Measurements from ENCODE around the gene PAXIP1. TPM values are rescaled to one million over a fixed set of nuclear protein-coding genes. Genes with fewer than 3 reads are reported as not detected.

PAXIP1 gene
- total and polyA plus RNA-seq, 2 experiments from 2014 or later, result 12.5 to 36.9 TPM

- Histone ChIP-seq H3K4me2 (no peak overlapping the region), H3K27ac (ENCODE audit: low read depth) (no peak overlapping the region), H4K20me1 (replicated peaks; ENCODE audit: insufficient read depth) (no peaks in the 10 kb centered on the region), H3K4me3 (no peak overlapping the region), H3K9me2 (ENCODE audit: insufficient read depth) (peaks cover 4% of the 10 kb centered on the region), H3K36me3 (ENCODE audit: insufficient read depth) (no peaks in the 10 kb centered on the region), H2AFZ (no peak overlapping the region; the same call in 1 of the 2 replicates), H3K79me2 (replicated peaks; ENCODE audit: insufficient read depth) (no peaks in the 10 kb centered on the region), H3K27me3 (ENCODE audit: insufficient read depth) (no peaks in the 10 kb centered on the region), H3K4me1 (ENCODE audit: insufficient read depth) (no peaks in the 10 kb centered on the region), H3F3A (replicated peaks; ENCODE audit: low read depth) (no peaks in the 10 kb centered on the region)
- Mint-ChIP-seq H3K9me3 (peaks cover 14% of the 10 kb centered on the region), H3K27ac (no peak overlapping the region), H3K4me1 (peaks cover 4% of the 10 kb centered on the region; the same call in 2 of the 3 replicates), H3K27me3 (ENCODE audit: insufficient read depth, low read depth, poor library complexity) (peaks cover 11% of the 10 kb centered on the region), H3K36me3 (ENCODE audit: low read depth) (peaks cover 14% of the 10 kb centered on the region), H3K4me3 (no peak overlapping the region)
- ATAC-seq (no peak), DNase-seq (ENCODE audit: low spot score) (no peak)
- TF ChIP-seq STAT1 (IDR thresholded peaks at IDR 0.05; ENCODE audit: unreplicated experiment), result no peak
- TF ChIP-seq ZNF462 (CRISPR knock-in tag; IDR thresholded peaks at IDR 0.05), result no peak
- no peak for TF ChIP-seq JUNB (IDR thresholded peaks at IDR 0.05; ENCODE audit: unreplicated experiment)
- no peak for TF ChIP-seq ETS1 (IDR thresholded peaks at IDR 0.05)
- no peak for TF ChIP-seq REST (IDR thresholded peaks at IDR 0.05; ENCODE audit: unreplicated experiment)
- no peak for TF ChIP-seq ZNF114 (CRISPR knock-in tag; IDR thresholded peaks at IDR 0.05)
- TF ChIP-seq ZNF331 (CRISPR knock-in tag; IDR thresholded peaks at IDR 0.05; ENCODE audit: low read depth), result no peak
- TF ChIP-seq CTCF (conservative IDR thresholded peaks at IDR 0.05; ENCODE audit: low read depth in 2 of 2), result no peak
Measured at GRCh38 chr7:155021699-155022145, 18.8 kb upstream of the PAXIP1 start.

Data from GM23338 (cell line).